ENCODE results near the gene SUMO2. TPM values are rescaled to one million over a fixed set of nuclear protein-coding genes. Genes with fewer than 3 reads are reported as not detected.
"Not testable (repeated sequence)": the region's sequence is repeated elsewhere in the genome, so short reads cannot be mapped to it uniquely, and the experiment has no call there.

The SUMO2 gene
- total RNA-seq, 2 donors from 2014 or later, result 57.9 to 60.1 TPM

DNA sequence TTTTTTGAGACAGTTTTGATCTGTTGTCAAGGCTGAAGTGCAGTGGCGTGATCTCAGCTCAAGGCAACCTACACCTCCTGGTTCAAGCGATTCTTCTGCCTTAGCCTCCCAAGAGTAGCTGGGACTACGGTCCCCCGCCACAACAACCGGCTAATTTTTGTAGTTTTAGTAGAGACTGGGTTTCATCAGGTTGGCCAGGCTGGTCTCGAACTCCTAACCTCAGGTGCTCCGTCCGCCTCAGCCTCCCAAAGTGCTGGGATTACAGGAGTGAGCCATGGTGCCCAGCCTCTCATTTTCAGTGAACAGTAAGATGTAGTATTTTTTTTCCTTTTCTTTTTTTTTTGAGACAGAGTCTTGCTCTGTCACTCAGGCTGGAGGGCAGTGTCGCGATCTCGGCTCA is 7.8 kb downstream of the SUMO2 start:
- TF ChIP-seq, protein P1, sequence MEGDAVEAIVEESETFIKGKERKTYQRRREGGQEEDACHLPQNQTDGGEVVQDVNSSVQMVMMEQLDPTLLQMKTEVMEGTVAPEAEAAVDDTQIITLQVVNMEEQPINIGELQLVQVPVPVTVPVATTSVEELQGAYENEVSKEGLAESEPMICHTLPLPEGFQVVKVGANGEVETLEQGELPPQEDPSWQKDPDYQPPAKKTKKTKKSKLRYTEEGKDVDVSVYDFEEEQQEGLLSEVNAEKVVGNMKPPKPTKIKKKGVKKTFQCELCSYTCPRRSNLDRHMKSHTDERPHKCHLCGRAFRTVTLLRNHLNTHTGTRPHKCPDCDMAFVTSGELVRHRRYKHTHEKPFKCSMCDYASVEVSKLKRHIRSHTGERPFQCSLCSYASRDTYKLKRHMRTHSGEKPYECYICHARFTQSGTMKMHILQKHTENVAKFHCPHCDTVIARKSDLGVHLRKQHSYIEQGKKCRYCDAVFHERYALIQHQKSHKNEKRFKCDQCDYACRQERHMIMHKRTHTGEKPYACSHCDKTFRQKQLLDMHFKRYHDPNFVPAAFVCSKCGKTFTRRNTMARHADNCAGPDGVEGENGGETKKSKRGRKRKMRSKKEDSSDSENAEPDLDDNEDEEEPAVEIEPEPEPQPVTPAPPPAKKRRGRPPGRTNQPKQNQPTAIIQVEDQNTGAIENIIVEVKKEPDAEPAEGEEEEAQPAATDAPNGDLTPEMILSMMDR (IDR thresholded peaks at IDR 0.05), result no peak
- no peak for DNase-seq (ENCODE audit: low spot score)
- ATAC-seq (ENCODE audit: insufficient number of reproducible peaks, low FRiP score, low read depth), result no peak
- H3K27me3 ChIP-seq (replicated peaks; ENCODE audit: insufficient read depth), result no peaks in the 10 kb centered on the region
- no peak overlapping the region for H3K4me3 ChIP-seq
- peaks cover 39% of the 10 kb centered on the region for H3K36me3 ChIP-seq
- no peak overlapping the region for H3K27ac ChIP-seq
- H3K9me3 ChIP-seq, result no peaks in the 10 kb centered on the region
- H3K4me1 ChIP-seq (ENCODE audit: control insufficient read depth in 1 of 2, low read depth in 2 of 2), result peaks cover 0 to 23% of the 10 kb centered on the region in 2 donors

DNA sequence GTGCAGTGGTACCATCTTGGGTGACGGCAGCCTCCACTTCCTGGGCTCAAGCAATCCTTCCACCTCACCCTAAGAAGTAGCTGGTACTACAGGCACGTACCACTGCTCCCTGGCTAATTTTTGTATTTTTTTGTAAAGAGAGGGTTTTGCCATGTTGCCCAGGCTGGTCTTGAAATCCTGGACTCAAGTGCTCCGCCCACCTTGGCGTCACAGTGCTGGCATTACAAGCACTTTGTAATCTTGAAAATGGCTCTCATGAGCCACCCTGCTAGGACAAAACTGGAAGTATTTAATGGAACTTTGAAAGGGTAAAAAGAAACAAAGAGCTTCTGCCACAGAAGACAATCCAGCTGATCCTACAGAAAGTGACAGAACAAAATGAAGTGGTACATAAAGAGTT is 9.2 kb downstream of the SUMO2 start:
- DNase-seq (ENCODE audit: low spot score) (no peak), ATAC-seq (ENCODE audit: insufficient number of reproducible peaks, low FRiP score, low read depth) (no peak)
- H3K36me3 ChIP-seq, result peaks cover 41% of the 10 kb centered on the region
- no peaks in the 10 kb centered on the region for H3K27me3 ChIP-seq (replicated peaks; ENCODE audit: insufficient read depth)
- no peaks in the 10 kb centered on the region for H3K9me3 ChIP-seq
- peaks cover 0 to 12% of the 10 kb centered on the region in 2 donors for H3K4me1 ChIP-seq (ENCODE audit: control insufficient read depth in 1 of 2, low read depth in 2 of 2)
- H3K27ac ChIP-seq, result no peak overlapping the region
- H3K4me3 ChIP-seq, result no peak overlapping the region
- TF ChIP-seq, protein P1 (IDR thresholded peaks at IDR 0.05), result no peak

DNA sequence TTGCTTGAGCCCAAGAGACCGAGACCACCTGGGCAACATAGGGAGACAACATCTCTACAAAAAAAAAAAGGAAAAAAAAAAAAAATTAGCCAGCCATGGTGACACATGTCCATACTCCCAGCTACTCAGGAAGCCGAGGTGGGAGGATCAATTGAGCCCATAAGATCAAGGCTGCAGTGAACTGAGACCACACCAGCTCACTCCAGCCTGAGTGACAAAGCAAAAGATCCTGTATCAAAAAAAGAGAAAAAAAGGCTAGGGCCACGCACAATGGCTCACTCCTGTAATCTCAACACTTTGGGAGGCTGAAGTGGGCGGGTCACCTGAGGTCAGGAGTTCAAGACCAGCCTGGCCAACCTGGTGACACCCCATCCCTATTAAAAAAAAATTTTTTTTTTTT is 13.8 kb downstream of the SUMO2 start:
- TF ChIP-seq, protein P1 (IDR thresholded peaks at IDR 0.05), result no peak
- H3K27me3 ChIP-seq (replicated peaks; ENCODE audit: insufficient read depth), result no peaks in the 10 kb centered on the region
- ATAC-seq (ENCODE audit: insufficient number of reproducible peaks, low FRiP score, low read depth) (no peak), DNase-seq (ENCODE audit: low spot score) (no peak)
- H3K9me3 ChIP-seq, result no peaks in the 10 kb centered on the region
- H3K4me1 ChIP-seq (ENCODE audit: control insufficient read depth in 1 of 2, low read depth in 2 of 2), result peaks cover 0 to 12% of the 10 kb centered on the region in 2 donors
- no peak overlapping the region for H3K4me3 ChIP-seq
- H3K27ac ChIP-seq, result no peak overlapping the region
- H3K36me3 ChIP-seq, result peaks cover 33% of the 10 kb centered on the region

DNA sequence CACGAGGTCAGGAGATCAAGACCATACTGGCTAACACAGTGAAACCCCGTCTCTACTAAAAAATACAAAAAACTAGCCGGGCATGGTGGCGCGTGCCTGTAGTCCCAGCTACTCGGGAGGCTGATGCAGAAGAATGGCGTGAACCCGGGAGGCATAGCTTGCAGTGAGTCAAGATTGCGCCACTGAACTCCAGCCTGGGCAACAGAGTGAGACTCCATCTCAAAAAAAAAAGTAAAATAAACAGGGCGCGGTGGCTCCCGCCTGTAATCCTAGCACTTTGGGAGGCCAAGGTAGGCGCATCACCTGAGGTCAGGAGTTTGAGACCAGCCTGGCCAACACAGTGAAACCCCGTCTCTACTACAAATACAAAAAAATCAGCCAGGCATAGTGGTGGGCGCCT is 18.2 kb downstream of the SUMO2 start:
- H3K9me3 ChIP-seq; DNase-seq (ENCODE audit: low spot score); H3K4me1 ChIP-seq (ENCODE audit: control insufficient read depth in 1 of 2, low read depth in 2 of 2); H3K4me3 ChIP-seq; H3K27ac ChIP-seq; H3K27me3 ChIP-seq (replicated peaks; ENCODE audit: insufficient read depth); ATAC-seq (ENCODE audit: insufficient number of reproducible peaks, low FRiP score, low read depth): not testable (repeated sequence)
- H3K36me3 ChIP-seq, result peaks cover 16% of the 10 kb centered on the region

DNA sequence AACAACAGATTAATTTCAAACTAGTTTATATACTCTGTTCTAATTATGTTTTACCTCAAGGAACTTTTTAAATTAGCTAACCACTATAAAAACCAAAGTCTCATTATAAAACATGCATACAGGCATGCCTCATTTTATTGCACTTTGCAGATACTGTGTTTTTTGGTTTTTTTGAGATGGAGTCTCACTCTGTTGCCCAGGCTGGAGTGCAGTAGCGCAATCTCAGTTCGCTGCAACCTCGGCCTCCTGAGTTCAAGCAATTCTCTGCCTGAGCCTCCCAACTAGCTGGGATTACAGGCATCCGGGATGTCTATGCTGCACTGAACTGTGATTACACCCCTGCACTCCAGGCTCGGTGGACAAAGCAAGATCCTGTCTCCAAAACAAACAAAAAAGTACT is 19.7 kb downstream of the SUMO2 start:
- H3K4me3 ChIP-seq, result no peak overlapping the region
- no peaks in the 10 kb centered on the region for H3K27me3 ChIP-seq (replicated peaks; ENCODE audit: insufficient read depth)
- ATAC-seq (ENCODE audit: insufficient number of reproducible peaks, low FRiP score, low read depth) (no peak), DNase-seq (ENCODE audit: low spot score) (no peak)
- H3K4me1 ChIP-seq (ENCODE audit: control insufficient read depth in 1 of 2, low read depth in 2 of 2), result no peaks in the 10 kb centered on the region
- H3K9me3 ChIP-seq, result no peaks in the 10 kb centered on the region
- peaks cover 11% of the 10 kb centered on the region for H3K36me3 ChIP-seq
- H3K27ac ChIP-seq, result no peak overlapping the region
- TF ChIP-seq, protein P1 (IDR thresholded peaks at IDR 0.05), result no peak

DNA sequence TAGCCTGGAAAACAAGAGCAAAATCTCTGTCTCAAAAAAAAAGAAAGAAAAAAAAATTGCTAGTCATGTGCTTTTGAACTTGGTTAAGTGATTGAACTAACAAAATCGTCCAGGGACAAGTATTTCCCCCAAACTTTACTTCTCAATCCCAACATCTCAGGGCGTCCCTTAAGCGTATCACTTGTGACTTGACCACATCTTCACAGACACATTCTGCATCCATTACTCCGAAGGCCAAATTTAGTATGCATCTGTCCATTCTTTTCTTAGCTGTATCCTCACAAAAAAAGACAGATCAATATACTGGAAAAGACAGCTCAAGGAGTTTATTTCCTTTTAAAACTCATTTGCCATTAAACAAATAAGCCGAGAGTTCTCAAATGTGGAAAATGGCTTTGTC is 22.5 kb downstream of the SUMO2 start:
- DNase-seq (ENCODE audit: low spot score) (no peak), ATAC-seq (ENCODE audit: insufficient number of reproducible peaks, low FRiP score, low read depth) (no peak)
- TF ChIP-seq, protein P1 (IDR thresholded peaks at IDR 0.05), result no peak
- peaks cover 3% of the 10 kb centered on the region for H3K36me3 ChIP-seq
- H3K27me3 ChIP-seq (replicated peaks; ENCODE audit: insufficient read depth), result no peaks in the 10 kb centered on the region
- no peaks in the 10 kb centered on the region for H3K4me1 ChIP-seq (ENCODE audit: control insufficient read depth in 1 of 2, low read depth in 2 of 2)
- H3K27ac ChIP-seq, result no peak overlapping the region
- H3K4me3 ChIP-seq, result no peak overlapping the region
- H3K9me3 ChIP-seq, result no peaks in the 10 kb centered on the region

Measured in thoracic aorta (tissue), 2 donors.